ENCODE measurements around the gene DHRS7C.
"Not testable (repeated sequence)": the region's sequence is repeated elsewhere in the genome, so short reads cannot be mapped to it uniquely, and the experiment has no call there.

DHRS7C gene

GRCh38 chr17:9801505-9801904 lies 10.1 kb upstream of the DHRS7C start:
- no peak for DNase-seq (ENCODE audit: low read depth in 2 of 2)

GRCh38 chr17:9798724-9799123 lies 7.3 kb upstream of the DHRS7C start:
- no peak overlapping the region for H3K4me3 ChIP-seq (replicated peaks in 1 of 2; ENCODE audit: low read depth in 2 of 2, low read length in 2 of 2)
- no peak for DNase-seq (ENCODE audit: low read depth in 2 of 2)
- no peak for TF ChIP-seq CTCF (IDR thresholded peaks at IDR 0.05; ENCODE audit: low read depth, low read length)

More at GRCh38 chr17:9801505-9801904, 10.1 kb upstream of the DHRS7C start:
- TF ChIP-seq CTCF (IDR thresholded peaks at IDR 0.05; ENCODE audit: low read depth, low read length): no peak
- H3K4me3 ChIP-seq (replicated peaks in 1 of 2; ENCODE audit: low read depth in 2 of 2, low read length in 2 of 2): no peak overlapping the region

DNA sequence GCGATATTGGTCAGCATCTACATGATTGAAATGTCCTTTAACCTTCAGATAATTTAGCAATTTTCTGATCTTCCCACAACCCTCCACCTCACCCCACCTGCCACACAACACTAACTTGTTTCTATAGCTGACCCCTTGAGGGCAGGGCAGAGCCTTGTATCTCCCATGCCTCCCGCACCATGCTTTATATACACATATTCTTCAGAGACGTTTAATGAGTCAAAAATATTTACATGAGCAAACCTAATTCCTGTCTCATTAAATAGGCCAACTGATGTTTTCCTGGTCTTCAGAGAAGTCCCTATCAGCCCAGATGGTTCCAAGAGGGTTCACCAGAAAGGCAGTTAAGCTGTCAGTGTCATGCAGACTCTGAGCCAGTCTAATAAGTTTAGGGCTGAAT lies 6.6 kb upstream of the DHRS7C start:
- TF ChIP-seq CTCF (IDR thresholded peaks at IDR 0.05; ENCODE audit: low read depth, low read length): no peak
- H3K4me3 ChIP-seq (replicated peaks in 1 of 2; ENCODE audit: low read depth in 2 of 2, low read length in 2 of 2): no peak overlapping the region
- DNase-seq (ENCODE audit: low read depth in 2 of 2): no peak

DNA sequence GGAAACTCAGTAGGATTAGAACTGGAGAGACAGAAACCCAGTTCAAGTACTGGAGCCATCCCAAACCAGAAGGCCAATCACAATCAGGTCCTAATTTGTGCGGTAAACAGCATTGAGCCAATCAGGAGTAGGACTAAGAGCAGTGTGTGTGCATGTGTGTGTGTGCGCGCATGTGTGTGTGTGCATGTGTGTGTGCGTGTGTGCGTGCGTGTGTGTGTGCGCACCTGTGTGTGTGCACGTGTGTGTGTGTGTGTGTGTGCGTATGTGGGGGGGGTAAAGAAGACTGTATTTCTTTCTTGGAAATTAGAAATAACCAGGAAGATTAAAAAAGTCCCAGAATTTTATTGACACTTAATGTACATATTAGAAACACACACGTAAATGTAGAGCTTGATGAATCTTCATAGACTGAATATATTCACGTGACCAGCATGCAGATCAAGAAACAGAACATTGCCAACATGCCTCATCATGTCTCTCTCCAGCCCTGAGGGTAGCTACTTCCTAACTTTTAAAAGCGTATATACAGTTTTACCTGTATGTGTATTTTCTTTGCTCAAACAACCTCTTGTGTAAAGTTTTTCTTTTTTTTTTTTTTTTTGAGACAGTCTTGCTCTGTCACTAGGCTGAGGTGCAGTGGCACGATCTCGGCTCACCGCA lies 919 bp upstream of the DHRS7C start:
- TF ChIP-seq CTCF (IDR thresholded peaks at IDR 0.05; ENCODE audit: low read depth, low read length): no peak
- DNase-seq (ENCODE audit: low read depth in 2 of 2): no peak
- H3K4me3 ChIP-seq (replicated peaks in 1 of 2; ENCODE audit: low read depth in 2 of 2, low read length in 2 of 2): no peak overlapping the region

DNA sequence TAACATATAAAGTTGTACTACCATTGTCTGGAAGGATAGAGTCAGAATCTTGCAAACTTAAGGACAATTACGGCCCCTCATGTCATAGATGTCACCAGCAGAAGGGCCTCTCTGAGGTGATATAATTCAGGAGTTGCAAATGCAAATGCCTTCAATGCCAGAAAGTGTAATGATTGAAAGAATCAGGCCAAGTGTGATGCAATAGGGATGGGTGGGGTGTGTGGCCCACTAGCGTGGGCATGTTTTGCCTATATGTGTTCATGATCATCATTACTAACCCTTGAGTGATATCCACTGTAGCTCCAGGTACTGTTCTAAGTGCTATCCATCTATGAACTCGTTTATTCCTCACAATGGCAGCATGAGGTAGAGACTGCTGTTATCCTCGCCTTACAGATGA lies 1.1 kb downstream of the DHRS7C start:
- TF ChIP-seq CTCF (IDR thresholded peaks at IDR 0.05; ENCODE audit: low read depth, low read length): no peak
- DNase-seq (ENCODE audit: low read depth in 2 of 2): no peak
- H3K4me3 ChIP-seq (replicated peaks in 1 of 2; ENCODE audit: low read depth in 2 of 2, low read length in 2 of 2): no peak overlapping the region

- no peak for TF ChIP-seq CTCF (IDR thresholded peaks at IDR 0.05; ENCODE audit: low read depth, low read length)
- no peak overlapping the region for H3K4me3 ChIP-seq (replicated peaks in 1 of 2; ENCODE audit: low read depth in 2 of 2, low read length in 2 of 2)
- no peak for DNase-seq (ENCODE audit: low read depth in 2 of 2)
These were observed 2.8 kb downstream of the DHRS7C start for GRCh38 chr17:9788601-9789000.

DNA sequence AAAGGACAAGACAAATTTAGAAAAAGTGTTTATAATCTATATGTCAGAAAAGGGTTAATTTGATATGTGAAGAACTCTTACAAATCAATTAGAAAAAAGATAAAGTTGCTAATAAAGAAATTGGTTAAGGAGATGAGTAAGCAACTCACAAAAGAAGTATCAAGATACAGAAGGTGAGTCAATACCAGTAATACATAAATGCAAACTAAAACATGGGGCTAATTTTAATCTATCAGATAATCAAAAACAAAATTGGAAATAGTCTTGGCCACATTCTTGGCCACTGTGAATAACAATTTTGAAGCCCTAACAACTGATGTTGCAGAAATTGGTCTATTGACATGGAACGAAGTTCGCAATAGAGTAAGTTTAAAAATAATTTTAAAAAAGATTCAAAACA lies 6.8 kb downstream of the DHRS7C start:
- TF ChIP-seq CTCF (IDR thresholded peaks at IDR 0.05; ENCODE audit: low read depth, low read length): no peak
- no peak overlapping the region for H3K4me3 ChIP-seq (replicated peaks in 1 of 2; ENCODE audit: low read depth in 2 of 2, low read length in 2 of 2)
- DNase-seq (ENCODE audit: low read depth in 2 of 2): no peak

DNA sequence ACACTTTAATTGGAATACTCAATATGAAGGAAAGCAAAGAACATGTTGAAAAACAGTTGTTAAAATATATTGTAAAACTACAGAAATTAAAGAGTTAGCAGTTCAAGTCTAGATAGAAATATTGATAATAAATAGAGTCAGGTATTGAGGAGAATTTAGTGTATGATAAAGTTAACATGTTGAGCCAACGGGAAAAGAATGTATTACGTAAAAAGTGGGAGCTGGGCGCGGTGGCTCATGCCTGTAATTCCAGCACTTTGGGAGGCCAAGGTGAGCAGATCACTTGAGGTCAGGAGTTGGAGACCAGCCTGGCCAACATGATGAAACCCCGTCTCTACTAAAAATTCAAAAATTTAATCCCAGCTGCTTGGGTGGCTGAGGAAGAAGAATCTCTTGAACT lies 7.9 kb downstream of the DHRS7C start:
- not testable (repeated sequence) for H3K4me3 ChIP-seq (replicated peaks in 1 of 2; ENCODE audit: low read depth in 2 of 2, low read length in 2 of 2); DNase-seq (ENCODE audit: low read depth in 2 of 2)
